ENCODE results near the gene GMNN.

Gene GMNN

DNA sequence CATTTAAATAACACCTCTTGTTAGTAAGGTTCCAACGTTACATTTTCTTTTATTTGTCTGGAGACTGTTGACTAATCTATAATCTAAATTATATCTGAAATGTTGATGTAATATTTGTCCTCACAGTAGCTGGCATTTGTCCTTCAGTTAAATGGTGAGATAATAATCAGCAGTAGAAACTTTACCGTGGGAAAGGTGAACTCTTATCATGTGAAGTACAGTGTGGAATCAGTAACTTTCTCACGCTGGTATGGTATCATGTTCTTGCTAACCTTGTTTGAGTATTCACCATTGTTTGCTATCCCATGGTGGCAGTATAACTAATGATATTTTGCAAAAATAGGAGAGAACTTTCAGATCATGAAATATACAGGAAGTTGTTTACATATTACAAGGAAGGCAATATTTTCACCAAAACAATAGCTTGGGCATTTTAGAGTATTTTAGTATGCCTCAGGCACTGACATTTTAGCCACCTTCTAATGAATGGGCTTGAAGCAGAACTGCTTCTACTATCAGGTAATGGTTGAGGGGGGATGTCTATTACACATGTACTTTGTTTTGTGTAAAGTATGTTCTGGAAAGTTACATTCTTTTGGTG lies 4.8 kb downstream of the GMNN start:
- TF ChIP-seq EZH2phosphoT487 (IDR thresholded peaks at IDR 0.05; ENCODE audit: borderline replicate concordance), result no peak
- TF ChIP-seq, protein P1, sequence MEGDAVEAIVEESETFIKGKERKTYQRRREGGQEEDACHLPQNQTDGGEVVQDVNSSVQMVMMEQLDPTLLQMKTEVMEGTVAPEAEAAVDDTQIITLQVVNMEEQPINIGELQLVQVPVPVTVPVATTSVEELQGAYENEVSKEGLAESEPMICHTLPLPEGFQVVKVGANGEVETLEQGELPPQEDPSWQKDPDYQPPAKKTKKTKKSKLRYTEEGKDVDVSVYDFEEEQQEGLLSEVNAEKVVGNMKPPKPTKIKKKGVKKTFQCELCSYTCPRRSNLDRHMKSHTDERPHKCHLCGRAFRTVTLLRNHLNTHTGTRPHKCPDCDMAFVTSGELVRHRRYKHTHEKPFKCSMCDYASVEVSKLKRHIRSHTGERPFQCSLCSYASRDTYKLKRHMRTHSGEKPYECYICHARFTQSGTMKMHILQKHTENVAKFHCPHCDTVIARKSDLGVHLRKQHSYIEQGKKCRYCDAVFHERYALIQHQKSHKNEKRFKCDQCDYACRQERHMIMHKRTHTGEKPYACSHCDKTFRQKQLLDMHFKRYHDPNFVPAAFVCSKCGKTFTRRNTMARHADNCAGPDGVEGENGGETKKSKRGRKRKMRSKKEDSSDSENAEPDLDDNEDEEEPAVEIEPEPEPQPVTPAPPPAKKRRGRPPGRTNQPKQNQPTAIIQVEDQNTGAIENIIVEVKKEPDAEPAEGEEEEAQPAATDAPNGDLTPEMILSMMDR (conservative IDR thresholded peaks at IDR 0.05; ENCODE audit: low read length), result peak; percentile 22; the same call in 1 of the 2 replicates
- peaks cover 48% of the 10 kb centered on the region for H3K36me3 ChIP-seq (ENCODE audit: insufficient read depth, low read length)
- H3K27me3 ChIP-seq (ENCODE audit: insufficient read depth, low read length, poor library complexity, severe bottlenecking), result no peaks in the 10 kb centered on the region
- H3K4me2 ChIP-seq (ENCODE audit: low read depth, low read length, poor library complexity, severe bottlenecking), result peak overlapping the region; percentile 98
- peak overlapping the region; percentile 95 for H3K9ac ChIP-seq (ENCODE audit: low read depth, low read length, poor library complexity, severe bottlenecking)
- peaks cover 52% of the 10 kb centered on the region for H3K4me1 ChIP-seq (ENCODE audit: insufficient read depth, low read length, poor library complexity, severe bottlenecking)
- H3K79me2 ChIP-seq (ENCODE audit: insufficient read depth, low read length), result peaks cover 81% of the 10 kb centered on the region
- no peaks in the 10 kb centered on the region for H3K9me2 ChIP-seq (replicated peaks; ENCODE audit: low read depth, low read length)
- no peak overlapping the region for H2AFZ ChIP-seq (ENCODE audit: low read length)
- H3K4me3 ChIP-seq (ENCODE audit: low read length, poor library complexity, severe bottlenecking), result peak overlapping the region; percentile 92
- no peaks in the 10 kb centered on the region for H3F3A ChIP-seq (ENCODE audit: low read depth)
- peaks cover 77% of the 10 kb centered on the region for H4K20me1 ChIP-seq (ENCODE audit: insufficient read depth, low read length, poor library complexity, severe bottlenecking)
- H3K9me3 ChIP-seq (ENCODE audit: insufficient read depth, low read depth, low read length), result no peaks in the 10 kb centered on the region

DNA sequence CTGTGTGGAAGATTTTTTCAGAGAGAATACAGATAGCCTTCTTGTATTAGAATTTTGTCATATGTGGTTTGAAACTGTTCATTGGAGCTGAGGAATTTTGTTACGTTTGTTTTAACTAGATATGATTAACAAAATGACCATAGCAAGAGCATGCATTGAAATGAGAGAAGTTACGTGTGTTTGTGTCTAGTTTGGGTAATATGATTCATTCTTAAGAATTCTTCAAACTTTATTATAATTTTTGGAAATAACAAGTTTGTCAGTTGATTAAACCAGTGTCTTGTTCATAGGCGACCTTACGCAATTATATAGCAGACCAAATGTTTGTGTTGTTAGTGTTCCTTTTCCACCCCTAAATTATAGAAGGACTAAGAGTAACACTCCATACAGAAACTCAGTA lies 5.5 kb downstream of the GMNN start:
- peaks cover 80% of the 10 kb centered on the region for H3K79me2 ChIP-seq (ENCODE audit: insufficient read depth, low read length)
- H3K9ac ChIP-seq (ENCODE audit: low read depth, low read length, poor library complexity, severe bottlenecking), result peak overlapping the region; percentile 95
- TF ChIP-seq, protein P1 (conservative IDR thresholded peaks at IDR 0.05; ENCODE audit: low read length), result no peak
- TF ChIP-seq EZH2phosphoT487 (IDR thresholded peaks at IDR 0.05; ENCODE audit: borderline replicate concordance), result no peak
- no peaks in the 10 kb centered on the region for H3K9me2 ChIP-seq (replicated peaks; ENCODE audit: low read depth, low read length)
- peak overlapping the region; percentile 92 for H3K4me3 ChIP-seq (ENCODE audit: low read length, poor library complexity, severe bottlenecking)
- H3K36me3 ChIP-seq (ENCODE audit: insufficient read depth, low read length), result peaks cover 55% of the 10 kb centered on the region
- peak overlapping the region; percentile 98 for H3K4me2 ChIP-seq (ENCODE audit: low read depth, low read length, poor library complexity, severe bottlenecking)
- H4K20me1 ChIP-seq (ENCODE audit: insufficient read depth, low read length, poor library complexity, severe bottlenecking), result peaks cover 74% of the 10 kb centered on the region
- H3K9me3 ChIP-seq (ENCODE audit: insufficient read depth, low read depth, low read length), result no peaks in the 10 kb centered on the region
- H3F3A ChIP-seq (ENCODE audit: low read depth), result no peaks in the 10 kb centered on the region
- H3K27me3 ChIP-seq (ENCODE audit: insufficient read depth, low read length, poor library complexity, severe bottlenecking), result no peaks in the 10 kb centered on the region
- H2AFZ ChIP-seq (ENCODE audit: low read length), result no peak overlapping the region
- peaks cover 51% of the 10 kb centered on the region for H3K4me1 ChIP-seq (ENCODE audit: insufficient read depth, low read length, poor library complexity, severe bottlenecking)

- Histone ChIP-seq H3K9me3 (ENCODE audit: insufficient read depth, low read depth, low read length) (no peaks in the 10 kb centered on the region), H3F3A (ENCODE audit: low read depth) (0 out of 2 replicates have a peak, but pooled peaks cover 4% of the 10 kb centered on the region), H3K36me3 (ENCODE audit: insufficient read depth, low read length) (peaks cover 57% of the 10 kb centered on the region), H3K4me1 (ENCODE audit: insufficient read depth, low read length, poor library complexity, severe bottlenecking) (peaks cover 4% of the 10 kb centered on the region), H3K4me2 (ENCODE audit: low read depth, low read length, poor library complexity, severe bottlenecking) (no peak overlapping the region), H3K9me2 (replicated peaks; ENCODE audit: low read depth, low read length) (no peaks in the 10 kb centered on the region), H2AFZ (ENCODE audit: low read length) (no peak overlapping the region), H4K20me1 (ENCODE audit: insufficient read depth, low read length, poor library complexity, severe bottlenecking) (peaks cover under 1% of the 10 kb centered on the region), H3K27me3 (ENCODE audit: insufficient read depth, low read length, poor library complexity, severe bottlenecking) (no peaks in the 10 kb centered on the region), H3K79me2 (ENCODE audit: insufficient read depth, low read length) (peaks cover 3% of the 10 kb centered on the region), H3K4me3 (ENCODE audit: low read length, poor library complexity, severe bottlenecking) (no peak overlapping the region), H3K9ac (ENCODE audit: low read depth, low read length, poor library complexity, severe bottlenecking) (no peak overlapping the region)
- no peak for TF ChIP-seq EZH2phosphoT487 (IDR thresholded peaks at IDR 0.05; ENCODE audit: borderline replicate concordance)
- TF ChIP-seq, protein P1 (conservative IDR thresholded peaks at IDR 0.05; ENCODE audit: low read length), result no peak
Measured at GRCh38 chr6:24788031-24788665, 13.4 kb downstream of the GMNN start.

All from Loucy (cell line).